Right atrium auricular region (tissue), 2 donors: Measurements from ENCODE around the gene TRMO. TPM values are rescaled to one million over a fixed set of nuclear protein-coding genes. Genes with fewer than 3 reads are reported as not detected.

Experiments
- DNase-seq: peaks from one replicate; pipeline ENCODE4 v3.0.0-alpha.2; 2019; ENCODE audit warnings: low spot score
- H3K27ac ChIP-seq, 2 donors: fragments of 200-600 bp; sonication (generic); 1 replicate in 1 of 2; 2 replicates in 1 of 2; pipeline ENCODE4 v1.5.1; 2016 to 2019
- H3K27me3 ChIP-seq, 2 donors: fragments of 200-600 bp; sonication (generic); one replicate each; pipeline versions ENCODE4 v1.5.1 to v1.6.0; 2017 to 2019
- H3K36me3 ChIP-seq: fragments of 200-600 bp; sonication (generic); one replicate; pipeline ENCODE4 v1.5.1; 2016
- H3K4me1 ChIP-seq, 2 donors: fragments of 200-600 bp; sonication (generic); one replicate each; pipeline versions ENCODE4 v1.5.1 to v1.6.0; 2017 to 2019
- H3K4me3 ChIP-seq, 2 donors: fragments of 200-600 bp; sonication (generic); 1 replicate in 1 of 2; 2 replicates in 1 of 2; pipeline ENCODE4 v1.5.1; 2017 to 2019; ENCODE audit warnings: mild to moderate bottlenecking in 1 of 2, moderate library complexity in 1 of 2
- H3K9me3 ChIP-seq, 2 donors: fragments of 200-600 bp; sonication (generic); one replicate each; pipeline ENCODE4 v1.5.1; 2019
- total RNA-seq, 2 donors: library from RNA; depleted of rRNA; stranded (reverse); fragments of >200 nt; gene quantifications; one replicate each; pipeline ENCODE4 v1.1.0, GENCODE V29; 2016
- TF ChIP-seq, protein P1 (sequence below), 2 donors: fragments of 200-600 bp; sonication (generic); IDR thresholded peaks; one replicate each; pipeline ENCODE4 v1.5.1; 2019; ENCODE audit warnings: antibody characterized with exemption in 2 of 2

TRMO gene
- total RNA-seq, 2 donors from 2014 or later, result 13.9 to 14.5 TPM

- TF ChIP-seq, protein P1, sequence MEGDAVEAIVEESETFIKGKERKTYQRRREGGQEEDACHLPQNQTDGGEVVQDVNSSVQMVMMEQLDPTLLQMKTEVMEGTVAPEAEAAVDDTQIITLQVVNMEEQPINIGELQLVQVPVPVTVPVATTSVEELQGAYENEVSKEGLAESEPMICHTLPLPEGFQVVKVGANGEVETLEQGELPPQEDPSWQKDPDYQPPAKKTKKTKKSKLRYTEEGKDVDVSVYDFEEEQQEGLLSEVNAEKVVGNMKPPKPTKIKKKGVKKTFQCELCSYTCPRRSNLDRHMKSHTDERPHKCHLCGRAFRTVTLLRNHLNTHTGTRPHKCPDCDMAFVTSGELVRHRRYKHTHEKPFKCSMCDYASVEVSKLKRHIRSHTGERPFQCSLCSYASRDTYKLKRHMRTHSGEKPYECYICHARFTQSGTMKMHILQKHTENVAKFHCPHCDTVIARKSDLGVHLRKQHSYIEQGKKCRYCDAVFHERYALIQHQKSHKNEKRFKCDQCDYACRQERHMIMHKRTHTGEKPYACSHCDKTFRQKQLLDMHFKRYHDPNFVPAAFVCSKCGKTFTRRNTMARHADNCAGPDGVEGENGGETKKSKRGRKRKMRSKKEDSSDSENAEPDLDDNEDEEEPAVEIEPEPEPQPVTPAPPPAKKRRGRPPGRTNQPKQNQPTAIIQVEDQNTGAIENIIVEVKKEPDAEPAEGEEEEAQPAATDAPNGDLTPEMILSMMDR (IDR thresholded peaks at IDR 0.05), result no peak
Measured at GRCh38 chr9:97911970-97912369, 10.3 kb downstream of the TRMO start.

DNA sequence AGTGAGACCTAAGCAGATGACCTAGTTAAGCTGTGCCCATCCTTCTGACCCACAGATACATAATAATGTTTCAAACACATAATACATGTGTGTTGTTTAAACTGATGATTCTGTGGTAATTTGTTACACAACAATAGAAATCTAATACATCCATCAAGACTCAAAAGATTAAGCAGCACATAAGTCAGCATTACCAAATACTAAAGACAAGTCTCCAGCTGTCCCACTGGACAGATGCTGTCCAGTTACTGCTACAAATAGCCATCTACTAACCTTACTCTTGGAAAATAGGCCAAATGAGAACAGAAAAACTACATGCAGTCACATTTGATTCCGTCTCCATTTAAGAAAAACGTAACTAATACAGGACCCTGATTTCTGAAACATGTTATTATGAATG lies 10.8 kb downstream of the TRMO start:
- Histone ChIP-seq H3K4me3 (no peak overlapping the region), H3K36me3 (peaks cover 75% of the 10 kb centered on the region), H3K4me1 (peaks cover 0 to 12% of the 10 kb centered on the region in 2 donors), H3K27ac (no peak overlapping the region), H3K9me3 (no peaks in the 10 kb centered on the region), H3K27me3 (no peaks in the 10 kb centered on the region)
- TF ChIP-seq, protein P1 (IDR thresholded peaks at IDR 0.05), result no peak
- DNase-seq, result no peak

More at GRCh38 chr9:97911970-97912369, 10.3 kb downstream of the TRMO start:
- no peak for DNase-seq
- Histone ChIP-seq H3K27me3 (no peaks in the 10 kb centered on the region), H3K4me1 (peaks cover 0 to 9% of the 10 kb centered on the region in 2 donors), H3K27ac (no peak overlapping the region), H3K4me3 (no peak overlapping the region), H3K36me3 (peaks cover 75% of the 10 kb centered on the region), H3K9me3 (no peaks in the 10 kb centered on the region)

GRCh38 chr9:97910357-97910756 lies 11.9 kb downstream of the TRMO start:
- DNase-seq, result no peak
- Histone ChIP-seq H3K27me3 (no peaks in the 10 kb centered on the region), H3K36me3 (peaks cover 68% of the 10 kb centered on the region), H3K27ac (no peak overlapping the region), H3K9me3 (no peaks in the 10 kb centered on the region), H3K4me1 (peaks cover 0 to 20% of the 10 kb centered on the region in 2 donors), H3K4me3 (no peak overlapping the region)
- TF ChIP-seq, protein P1 (IDR thresholded peaks at IDR 0.05), result no peak

GRCh38 chr9:97908705-97909104 lies 13.6 kb downstream of the TRMO start:
- Histone ChIP-seq H3K36me3 (peaks cover 67% of the 10 kb centered on the region), H3K9me3 (no peaks in the 10 kb centered on the region), H3K4me3 (no peak overlapping the region), H3K27ac (no peak overlapping the region), H3K27me3 (no peaks in the 10 kb centered on the region), H3K4me1 (peaks cover 0 to 20% of the 10 kb centered on the region in 2 donors)
- DNase-seq, result no peak
- TF ChIP-seq, protein P1 (IDR thresholded peaks at IDR 0.05), result no peak

- TF ChIP-seq, protein P1 (IDR thresholded peaks at IDR 0.05), result no peak
- peaks cover 57% of the 10 kb centered on the region for H3K36me3 ChIP-seq
Measured at GRCh38 chr9:97907632-97908031, 14.7 kb downstream of the TRMO start.

GRCh38 chr9:97907046-97907445 lies 15.3 kb downstream of the TRMO start:
- Histone ChIP-seq H3K27me3 (no peaks in the 10 kb centered on the region), H3K4me3 (no peak overlapping the region)
- no peak for DNase-seq

More at GRCh38 chr9:97907632-97908031, 14.7 kb downstream of the TRMO start:
- no peak overlapping the region for H3K4me3 ChIP-seq
- no peak for DNase-seq
- H3K4me1 ChIP-seq, result peaks cover 0 to 20% of the 10 kb centered on the region in 2 donors
- no peaks in the 10 kb centered on the region for H3K9me3 ChIP-seq
- no peaks in the 10 kb centered on the region for H3K27me3 ChIP-seq
- H3K27ac ChIP-seq, result no peak overlapping the region

More at GRCh38 chr9:97907046-97907445, 15.3 kb downstream of the TRMO start:
- H3K36me3 ChIP-seq, result peaks cover 51% of the 10 kb centered on the region
- TF ChIP-seq, protein P1 (IDR thresholded peaks at IDR 0.05), result no peak
- H3K9me3 ChIP-seq, result no peaks in the 10 kb centered on the region
- peaks cover 0 to 20% of the 10 kb centered on the region in 2 donors for H3K4me1 ChIP-seq
- peak overlapping the region; percentile 7 to 40 for H3K27ac ChIP-seq
